ENCODE measurements around the gene TRPM8.

Gene TRPM8

GRCh38 chr2:234001380-234002160 is 84.4 kb downstream of the TRPM8 start:
- DNase-seq (ENCODE audit: low spot score in 2 of 2), result no peak
- peak; percentile 43 for ATAC-seq (replicated peaks; ENCODE audit: extremely low read depth, poor library complexity, severe bottlenecking)
- peak overlapping the region; percentile 48 for H3K4me3 Mint-ChIP-seq
- H3K27ac Mint-ChIP-seq (ENCODE audit: low read depth), result peak overlapping the region; percentile 56
- no peaks in the 10 kb centered on the region for H3K27me3 Mint-ChIP-seq
- peaks cover 37% of the 10 kb centered on the region for H3K4me1 Mint-ChIP-seq
- H3K9me3 Mint-ChIP-seq, result no peaks in the 10 kb centered on the region
- H3K36me3 Mint-ChIP-seq (ENCODE audit: insufficient read depth), result no peaks in the 10 kb centered on the region

DNA sequence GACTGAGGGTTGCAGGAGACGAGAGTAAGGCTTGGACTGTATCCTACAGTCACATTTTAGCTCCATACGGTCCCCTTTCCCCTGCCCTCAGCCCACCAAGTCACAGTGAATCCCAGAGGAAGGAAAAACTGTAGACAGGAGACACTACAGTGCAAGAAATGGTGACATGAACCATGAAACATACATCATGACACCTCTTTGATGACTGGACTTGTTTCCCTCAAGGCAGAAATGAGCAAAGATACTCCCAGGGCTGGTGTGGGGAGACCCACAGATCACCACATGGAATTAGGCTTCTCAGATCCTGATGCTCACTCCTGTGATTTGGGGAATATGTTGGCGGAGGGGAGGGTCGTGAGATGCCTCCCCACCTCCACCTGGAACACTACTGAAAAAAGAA is 85.1 kb downstream of the TRPM8 start:
- DNase-seq (ENCODE audit: low spot score in 2 of 2), result no peak
- H3K36me3 Mint-ChIP-seq (ENCODE audit: insufficient read depth), result no peaks in the 10 kb centered on the region
- H3K4me1 Mint-ChIP-seq, result peaks cover 35% of the 10 kb centered on the region
- no peak overlapping the region for H3K4me3 Mint-ChIP-seq
- H3K27me3 Mint-ChIP-seq, result no peaks in the 10 kb centered on the region
- H3K27ac Mint-ChIP-seq (ENCODE audit: low read depth), result no peak overlapping the region
- no peaks in the 10 kb centered on the region for H3K9me3 Mint-ChIP-seq
- ATAC-seq (replicated peaks; ENCODE audit: extremely low read depth, poor library complexity, severe bottlenecking), result no peak

DNA sequence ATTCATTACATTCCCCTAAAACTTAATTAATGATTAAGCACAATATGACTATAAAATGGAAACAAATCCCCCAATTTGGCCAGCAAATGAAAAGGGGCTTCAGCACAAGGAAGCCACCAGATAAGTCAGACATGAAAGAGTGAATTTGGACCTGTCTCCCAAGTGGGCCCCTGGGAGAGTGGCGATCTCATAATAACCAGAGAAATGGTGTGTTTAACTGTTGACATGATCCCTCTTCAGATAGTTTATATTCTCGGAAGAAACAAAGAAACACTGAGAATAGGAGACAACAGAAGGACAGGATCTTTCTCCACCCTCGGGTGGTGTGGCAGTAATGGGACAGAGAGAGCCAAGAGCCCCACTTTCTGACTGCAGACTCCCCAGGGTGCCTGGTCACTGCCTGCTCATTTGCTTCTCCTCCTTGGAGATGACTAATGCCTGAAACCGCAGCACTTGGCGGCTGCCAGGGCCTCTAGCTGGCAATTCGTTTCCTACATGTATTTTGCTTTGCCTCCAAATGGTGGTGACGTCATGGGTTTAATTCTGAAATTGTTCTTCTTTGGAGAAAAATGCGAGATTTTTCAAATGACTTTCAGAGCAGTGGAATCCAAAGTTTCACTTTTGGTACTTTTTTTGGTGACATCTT is 86.9 kb downstream of the TRPM8 start:
- Mint-ChIP-seq H3K36me3 (ENCODE audit: insufficient read depth) (no peaks in the 10 kb centered on the region), H3K9me3 (no peaks in the 10 kb centered on the region), H3K27ac (ENCODE audit: low read depth) (no peak overlapping the region), H3K27me3 (no peaks in the 10 kb centered on the region), H3K4me1 (peaks cover 39% of the 10 kb centered on the region), H3K4me3 (no peak overlapping the region)
- DNase-seq (ENCODE audit: low spot score in 2 of 2) (no peak), ATAC-seq (replicated peaks; ENCODE audit: extremely low read depth, poor library complexity, severe bottlenecking) (no peak)

GRCh38 chr2:234005126-234005525 is 88.0 kb downstream of the TRPM8 start:
- Mint-ChIP-seq H3K36me3 (ENCODE audit: insufficient read depth) (no peaks in the 10 kb centered on the region), H3K4me3 (no peak overlapping the region), H3K9me3 (no peaks in the 10 kb centered on the region), H3K27ac (ENCODE audit: low read depth) (no peak overlapping the region), H3K4me1 (peaks cover 39% of the 10 kb centered on the region), H3K27me3 (no peaks in the 10 kb centered on the region)
- ATAC-seq (replicated peaks; ENCODE audit: extremely low read depth, poor library complexity, severe bottlenecking) (no peak), DNase-seq (ENCODE audit: low spot score in 2 of 2) (no peak)

DNA sequence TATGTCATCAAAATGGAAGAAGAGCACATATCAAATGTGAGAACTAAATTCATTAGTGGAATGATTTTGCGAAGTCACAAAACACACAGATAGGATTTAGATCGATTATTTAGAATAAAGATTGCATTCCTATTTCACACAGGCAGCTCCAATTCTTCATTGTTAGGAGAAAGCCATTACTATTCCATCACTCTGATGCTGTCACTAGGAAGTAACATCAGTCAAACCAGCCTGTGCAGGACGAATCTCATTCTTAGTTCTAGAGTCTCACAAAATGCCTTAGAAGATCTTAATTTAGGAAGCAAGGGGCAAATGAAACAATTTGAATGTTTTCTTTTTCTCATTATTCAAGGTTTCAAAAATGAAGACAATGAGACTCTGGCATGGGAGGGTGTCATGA is 89.3 kb downstream of the TRPM8 start:
- Mint-ChIP-seq H3K9me3 (no peaks in the 10 kb centered on the region), H3K27me3 (no peaks in the 10 kb centered on the region), H3K4me1 (peaks cover 31% of the 10 kb centered on the region), H3K36me3 (ENCODE audit: insufficient read depth) (no peaks in the 10 kb centered on the region), H3K27ac (ENCODE audit: low read depth) (no peak overlapping the region), H3K4me3 (no peak overlapping the region)
- DNase-seq (ENCODE audit: low spot score in 2 of 2) (no peak), ATAC-seq (replicated peaks; ENCODE audit: extremely low read depth, poor library complexity, severe bottlenecking) (no peak)

DNA sequence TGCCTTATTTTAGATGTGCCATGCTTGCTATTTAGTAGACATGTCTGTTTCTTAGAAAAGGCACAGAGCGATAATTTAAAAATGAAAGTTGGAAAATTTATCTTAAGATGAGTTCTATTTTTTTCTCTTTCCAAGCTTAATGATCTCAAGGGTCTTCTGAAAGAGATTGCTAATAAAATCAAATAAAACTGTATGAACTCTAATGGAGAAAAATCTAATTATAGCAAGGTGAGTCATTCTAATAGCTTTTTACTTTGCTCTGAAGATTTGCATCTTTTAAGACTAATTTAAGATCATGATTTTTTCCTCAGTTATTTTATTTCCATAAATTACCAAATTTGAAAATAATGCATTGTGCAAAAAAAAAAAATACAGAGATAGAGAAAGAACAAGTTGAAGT is 97.3 kb downstream of the TRPM8 start:
- Mint-ChIP-seq H3K27me3 (no peaks in the 10 kb centered on the region), H3K4me1 (peaks cover 12% of the 10 kb centered on the region), H3K27ac (ENCODE audit: low read depth) (no peak overlapping the region), H3K4me3 (no peak overlapping the region), H3K36me3 (ENCODE audit: insufficient read depth) (no peaks in the 10 kb centered on the region), H3K9me3 (no peaks in the 10 kb centered on the region)
- ATAC-seq (replicated peaks; ENCODE audit: extremely low read depth, poor library complexity, severe bottlenecking) (no peak), DNase-seq (ENCODE audit: low spot score in 2 of 2) (no peak)

DNA sequence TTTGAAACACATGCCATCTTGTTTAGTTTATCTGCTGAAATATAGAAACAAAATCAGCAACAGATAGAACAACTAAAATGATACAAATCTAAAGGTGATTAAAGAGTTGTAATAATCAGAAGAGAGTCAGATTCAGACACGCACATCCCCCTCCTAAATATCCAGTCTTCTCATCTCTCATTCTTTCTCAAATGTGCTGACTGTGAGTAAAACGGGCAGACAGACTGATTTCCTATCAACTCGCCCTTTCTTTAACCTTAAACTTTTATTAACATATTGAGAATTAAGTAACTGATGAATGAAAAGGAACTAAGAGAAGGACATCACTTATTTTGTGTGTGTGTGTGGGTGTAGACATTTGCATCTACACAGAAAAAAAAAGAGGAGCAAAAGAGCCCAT is 98.7 kb downstream of the TRPM8 start:
- Mint-ChIP-seq H3K36me3 (ENCODE audit: insufficient read depth) (no peaks in the 10 kb centered on the region), H3K27ac (ENCODE audit: low read depth) (no peak overlapping the region), H3K4me1 (peaks cover 18% of the 10 kb centered on the region), H3K9me3 (no peaks in the 10 kb centered on the region), H3K4me3 (no peak overlapping the region), H3K27me3 (no peaks in the 10 kb centered on the region)
- ATAC-seq (replicated peaks; ENCODE audit: extremely low read depth, poor library complexity, severe bottlenecking) (no peak), DNase-seq (ENCODE audit: low spot score in 2 of 2) (no peak)

DNA sequence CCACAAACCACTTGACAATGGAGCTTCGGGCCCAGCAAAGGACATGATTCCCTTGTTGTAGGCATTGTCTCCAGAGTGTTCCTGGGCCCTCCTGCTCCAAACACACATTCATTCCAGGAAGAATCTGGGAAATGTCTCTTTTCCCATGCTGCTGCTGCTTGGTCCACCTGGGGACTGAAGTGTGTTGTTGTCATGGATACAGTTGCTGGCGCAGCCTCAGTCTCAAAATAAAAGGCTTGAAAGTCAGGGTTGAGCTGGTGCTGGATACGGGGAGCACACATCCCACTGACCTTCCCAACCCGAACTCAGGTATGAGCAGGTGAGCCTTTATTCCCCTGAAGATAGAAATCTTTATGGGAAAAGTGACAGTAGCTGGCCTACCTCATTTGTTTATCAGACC is 102.7 kb downstream of the TRPM8 start:
- ATAC-seq (replicated peaks; ENCODE audit: extremely low read depth, poor library complexity, severe bottlenecking) (no peak), DNase-seq (ENCODE audit: low spot score in 2 of 2) (no peak)
- Mint-ChIP-seq H3K9me3 (no peaks in the 10 kb centered on the region), H3K27me3 (no peaks in the 10 kb centered on the region), H3K36me3 (ENCODE audit: insufficient read depth) (no peaks in the 10 kb centered on the region), H3K27ac (ENCODE audit: low read depth) (no peak overlapping the region), H3K4me3 (no peak overlapping the region), H3K4me1 (peaks cover 29% of the 10 kb centered on the region)

DNA sequence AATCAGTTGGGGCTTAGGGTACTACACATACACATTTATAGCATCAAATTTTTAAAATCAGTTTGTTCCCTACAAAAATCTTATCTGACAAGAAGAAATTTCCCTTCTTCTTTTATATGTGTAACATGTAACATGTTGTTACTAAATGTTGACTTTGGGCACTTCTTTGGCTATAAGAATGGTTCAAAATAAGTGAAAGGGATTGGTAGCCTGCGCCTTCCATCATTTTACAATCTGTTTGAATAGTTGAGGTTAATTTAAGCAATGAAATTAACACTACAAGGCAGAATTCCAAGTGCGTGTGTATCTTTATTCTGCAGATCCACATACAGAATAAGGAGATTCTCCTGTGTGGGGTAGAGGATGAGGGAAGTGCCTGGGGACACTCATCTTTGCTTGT is 103.2 kb downstream of the TRPM8 start:
- ATAC-seq (replicated peaks; ENCODE audit: extremely low read depth, poor library complexity, severe bottlenecking), result no peak
- H3K4me3 Mint-ChIP-seq, result no peak overlapping the region
- no peaks in the 10 kb centered on the region for H3K27me3 Mint-ChIP-seq
- no peaks in the 10 kb centered on the region for H3K9me3 Mint-ChIP-seq
- H3K36me3 Mint-ChIP-seq (ENCODE audit: insufficient read depth), result no peaks in the 10 kb centered on the region
- H3K27ac Mint-ChIP-seq (ENCODE audit: low read depth), result no peak overlapping the region
- H3K4me1 Mint-ChIP-seq, result peaks cover 32% of the 10 kb centered on the region
- no peak for DNase-seq (ENCODE audit: low spot score in 2 of 2)

GRCh38 chr2:234022424-234022823 is 105.3 kb downstream of the TRPM8 start:
- peaks cover 53% of the 10 kb centered on the region for H3K4me1 Mint-ChIP-seq
- H3K9me3 Mint-ChIP-seq, result peaks cover 2% of the 10 kb centered on the region
- H3K27ac Mint-ChIP-seq (ENCODE audit: low read depth), result no peak overlapping the region

GRCh38 chr2:234024304-234024703 is 107.1 kb downstream of the TRPM8 start:
- Mint-ChIP-seq H3K9me3 (peaks cover 6% of the 10 kb centered on the region), H3K36me3 (ENCODE audit: insufficient read depth) (peaks cover 3% of the 10 kb centered on the region), H3K27ac (ENCODE audit: low read depth) (no peak overlapping the region), H3K4me1 (peaks cover 69% of the 10 kb centered on the region), H3K27me3 (no peaks in the 10 kb centered on the region), H3K4me3 (no peak overlapping the region)
- no peak for ATAC-seq (replicated peaks; ENCODE audit: extremely low read depth, poor library complexity, severe bottlenecking)
- DNase-seq (ENCODE audit: low spot score in 2 of 2), result no peak

More at GRCh38 chr2:234022424-234022823, 105.3 kb downstream of the TRPM8 start:
- DNase-seq (ENCODE audit: low spot score in 2 of 2) (no peak), ATAC-seq (replicated peaks; ENCODE audit: extremely low read depth, poor library complexity, severe bottlenecking) (no peak)
- Mint-ChIP-seq H3K27me3 (no peaks in the 10 kb centered on the region), H3K4me3 (no peak overlapping the region), H3K36me3 (ENCODE audit: insufficient read depth) (peaks cover 1% of the 10 kb centered on the region)

- peak overlapping the region; percentile 96 for H3K27ac Mint-ChIP-seq (ENCODE audit: low read depth)
Measured at GRCh38 chr2:234025466-234025865, 108.3 kb downstream of the TRPM8 start.

DNA sequence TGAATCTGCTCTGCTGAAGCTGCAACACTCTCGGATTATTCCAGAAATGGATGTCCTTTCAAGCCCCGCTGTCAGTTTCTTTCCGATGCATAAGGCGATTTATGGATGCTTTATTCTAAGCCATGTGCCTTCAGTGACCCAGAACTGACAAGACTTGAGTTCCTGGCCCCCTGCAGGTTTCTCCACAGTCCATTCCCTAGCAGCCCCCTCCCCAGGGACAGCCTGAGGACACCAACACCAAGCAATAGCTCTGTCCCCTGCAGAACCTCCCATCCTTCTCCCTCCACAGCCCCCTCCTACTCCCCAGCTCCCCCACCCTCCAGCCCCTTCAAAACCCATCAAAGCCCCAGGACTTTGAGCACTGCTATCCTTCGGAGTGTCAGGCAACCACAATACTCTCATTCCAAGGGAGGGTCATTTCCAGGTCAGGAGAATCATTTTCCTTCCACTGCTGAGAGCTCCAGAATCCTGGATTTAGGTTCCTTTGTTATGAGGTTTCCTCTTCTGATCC is 108.8 kb downstream of the TRPM8 start:
- Mint-ChIP-seq H3K27ac (ENCODE audit: low read depth) (peak overlapping the region; percentile 96), H3K4me3 (peak overlapping the region; percentile 79), H3K36me3 (ENCODE audit: insufficient read depth) (peaks cover 3% of the 10 kb centered on the region), H3K9me3 (peaks cover 6% of the 10 kb centered on the region), H3K27me3 (no peaks in the 10 kb centered on the region), H3K4me1 (peaks cover 70% of the 10 kb centered on the region)
- ATAC-seq (replicated peaks; ENCODE audit: extremely low read depth, poor library complexity, severe bottlenecking) (no peak), DNase-seq (ENCODE audit: low spot score in 2 of 2) (no peak)

More at GRCh38 chr2:234025466-234025865, 108.3 kb downstream of the TRPM8 start:
- peaks cover 6% of the 10 kb centered on the region for H3K9me3 Mint-ChIP-seq
- DNase-seq (ENCODE audit: low spot score in 2 of 2), result no peak
- peaks cover 70% of the 10 kb centered on the region for H3K4me1 Mint-ChIP-seq
- peak overlapping the region; percentile 79 for H3K4me3 Mint-ChIP-seq
- ATAC-seq (replicated peaks; ENCODE audit: extremely low read depth, poor library complexity, severe bottlenecking), result peak; percentile 75
- no peaks in the 10 kb centered on the region for H3K27me3 Mint-ChIP-seq
- H3K36me3 Mint-ChIP-seq (ENCODE audit: insufficient read depth), result peaks cover 3% of the 10 kb centered on the region

Data from central memory CD8-positive, alpha-beta T cell (primary cell).